MM.1S (cell line): ENCODE results near the gene CHCHD4.
"Not testable (repeated sequence)": the region's sequence is repeated elsewhere in the genome, so short reads cannot be mapped to it uniquely, and the experiment has no call there.

Experiments
- CTCF ChIP-seq: fragments of 300-600 bp; sonication (generic); IDR thresholded peaks from 2 replicates; pipeline ENCODE4 v1.5.1; 2016; ENCODE audit warnings: antibody characterized with exemption, low read length, mixed read lengths
- EZH2phosphoT487 ChIP-seq: fragments of 300-600 bp; sonication (generic); IDR thresholded peaks from 2 replicates; pipeline ENCODE4 v1.6.1; 2018; ENCODE audit warnings: antibody characterized with exemption, low read length

DNA sequence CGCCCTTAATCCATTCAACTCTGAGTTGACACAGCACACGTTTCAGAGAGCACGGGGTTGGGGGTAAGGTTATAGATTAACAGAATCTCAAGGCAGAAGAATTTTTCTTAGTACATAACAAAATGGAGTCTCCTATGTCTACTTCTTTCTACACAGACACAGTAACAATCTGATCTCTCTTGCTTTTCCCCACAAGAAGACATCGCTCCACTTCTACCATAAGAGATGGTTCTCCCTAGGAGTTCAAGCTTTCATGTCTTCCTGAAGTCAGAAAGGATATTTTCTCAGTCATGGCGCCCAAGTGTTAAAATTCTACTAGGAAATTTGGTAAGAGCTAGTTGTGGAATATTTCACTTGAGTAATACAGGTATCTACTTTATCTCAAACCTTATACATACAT lies 32.7 kb downstream of the CHCHD4 start:
- TF ChIP-seq CTCF, EZH2phosphoT487: not testable (repeated sequence)
